GM06990 (cell line): ENCODE measurements around the gene OR56A5.

ENCODE experiments used
- DNase-seq: peaks from one replicate; pipeline ENCODE4 v3.0.0-alpha.2; 2011; ENCODE audit not compliant: insufficient read length; ENCODE audit errors: extremely low read depth
- H3K27me3 ChIP-seq: replicated peaks from 2 replicates; pipeline ENCODE4 v1.6.0; 2011; ENCODE audit warnings: low read length; ENCODE audit not compliant: control insufficient read depth, insufficient read depth
- H3K36me3 ChIP-seq: 2 replicates; pipeline ENCODE4 v1.5.1; 2011; ENCODE audit warnings: low read length; ENCODE audit not compliant: control insufficient read depth, insufficient read depth
- H3K4me3 ChIP-seq: replicated peaks from 2 replicates; pipeline ENCODE4 v1.5.1; 2011; ENCODE audit warnings: low read depth, mild to moderate bottlenecking, control low read depth, low read length
- CTCF ChIP-seq: IDR thresholded peaks from 2 replicates; pipeline ENCODE4 v1.5.1; 2011; ENCODE audit warnings: low read length, control low read depth, mild to moderate bottlenecking, inconsistent platforms; ENCODE audit not compliant: insufficient read depth, poor library complexity, severe bottlenecking

Gene OR56A5

GRCh38 chr11:6002202-6002699 is 34.0 kb upstream of the OR56A5 start:
- Histone ChIP-seq H3K27me3 (no peaks in the 10 kb centered on the region; the same call in 1 of the 2 replicates), H3K36me3 (no peaks in the 10 kb centered on the region), H3K4me3 (no peak overlapping the region)
- DNase-seq: no peak
- no peak for TF ChIP-seq CTCF

- no peak for DNase-seq
- Histone ChIP-seq H3K27me3 (no peaks in the 10 kb centered on the region; the same call in 1 of the 2 replicates), H3K36me3 (no peaks in the 10 kb centered on the region), H3K4me3 (no peak overlapping the region)
- TF ChIP-seq CTCF: no peak
Measured at GRCh38 chr11:5994791-5995190, 26.5 kb upstream of the OR56A5 start.

GRCh38 chr11:5992604-5993251 is 24.4 kb upstream of the OR56A5 start:
- peak; percentile 62 for TF ChIP-seq CTCF
- DNase-seq: no peak
- Histone ChIP-seq H3K27me3 (no peaks in the 10 kb centered on the region), H3K4me3 (no peak overlapping the region), H3K36me3 (no peaks in the 10 kb centered on the region)

GRCh38 chr11:5992150-5992549 is 23.9 kb upstream of the OR56A5 start:
- TF ChIP-seq CTCF: no peak
- Histone ChIP-seq H3K36me3 (no peaks in the 10 kb centered on the region), H3K27me3 (no peaks in the 10 kb centered on the region), H3K4me3 (no peak overlapping the region)
- DNase-seq: no peak

- H3K36me3 ChIP-seq: no peaks in the 10 kb centered on the region
- no peaks in the 10 kb centered on the region for H3K27me3 ChIP-seq
- DNase-seq: no peak
- H3K4me3 ChIP-seq: no peak overlapping the region
- TF ChIP-seq CTCF: no peak
Measured at GRCh38 chr11:5989203-5989602, 20.9 kb upstream of the OR56A5 start.
